ENCODE measurements around the gene ZNF628.
A peak's percentile ranks its signal among the peaks of the same experiment; 100 is the strongest.

Gene ZNF628

DNA sequence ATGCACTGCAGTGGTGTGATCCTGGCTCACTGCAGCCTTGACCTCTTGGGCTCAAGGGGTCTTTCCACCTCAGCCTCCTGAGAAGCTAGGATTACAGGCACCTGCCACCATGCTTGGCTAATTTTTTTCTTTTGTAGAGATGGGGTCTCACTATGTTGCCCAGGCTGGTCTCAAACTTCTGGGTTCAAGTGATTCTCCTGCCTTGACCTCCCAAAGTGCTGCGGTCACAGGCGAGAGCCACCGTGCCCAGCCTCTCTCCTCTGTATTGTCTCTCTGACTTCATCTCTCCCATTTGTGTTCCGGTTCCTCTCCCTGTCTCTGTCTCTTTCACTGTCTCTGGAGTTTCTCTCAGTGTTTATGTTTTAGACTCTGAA is 10.2 kb upstream of the ZNF628 start:
- DNase-seq, result no peak

DNA sequence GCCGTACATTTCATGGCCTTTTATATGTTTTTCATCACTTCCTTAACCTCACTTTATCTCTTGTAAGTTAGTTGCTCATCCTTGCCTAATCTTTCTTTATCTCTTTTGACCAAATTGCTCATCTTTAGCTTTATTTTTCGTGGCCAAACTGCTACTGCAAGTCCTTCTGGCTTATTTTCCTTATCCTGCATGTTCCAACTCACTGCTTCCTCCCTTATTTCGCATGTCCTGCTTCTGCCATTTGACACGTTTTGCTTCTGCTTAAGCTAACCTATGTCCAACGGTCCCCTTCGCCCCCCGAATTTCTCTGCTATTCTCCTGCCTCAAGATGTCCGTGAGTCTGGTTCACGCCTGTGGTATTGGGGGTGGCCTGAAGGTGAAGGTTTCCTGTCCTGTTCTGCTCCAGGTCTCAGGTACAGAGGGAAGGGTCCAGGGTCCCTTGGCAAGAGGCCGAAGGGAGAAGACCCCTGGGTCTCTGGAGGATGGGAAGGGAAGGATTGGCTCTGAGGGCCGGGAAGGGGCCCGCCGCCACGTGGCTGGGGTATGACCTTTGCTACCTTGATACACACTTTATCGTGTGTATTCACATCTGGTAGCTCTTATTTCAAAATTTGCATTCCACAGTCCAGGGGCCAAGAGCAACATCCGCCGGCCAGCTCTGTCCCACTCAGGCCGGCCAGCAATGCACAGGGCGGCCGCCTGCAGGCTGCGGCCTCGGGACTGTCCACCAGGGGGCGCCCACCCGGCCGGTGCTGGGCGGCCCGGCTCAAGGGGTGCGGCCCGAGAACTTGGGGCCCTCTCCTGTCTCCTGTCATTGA is 9.0 kb upstream of the ZNF628 start:
- DNase-seq, result no peak

DNA sequence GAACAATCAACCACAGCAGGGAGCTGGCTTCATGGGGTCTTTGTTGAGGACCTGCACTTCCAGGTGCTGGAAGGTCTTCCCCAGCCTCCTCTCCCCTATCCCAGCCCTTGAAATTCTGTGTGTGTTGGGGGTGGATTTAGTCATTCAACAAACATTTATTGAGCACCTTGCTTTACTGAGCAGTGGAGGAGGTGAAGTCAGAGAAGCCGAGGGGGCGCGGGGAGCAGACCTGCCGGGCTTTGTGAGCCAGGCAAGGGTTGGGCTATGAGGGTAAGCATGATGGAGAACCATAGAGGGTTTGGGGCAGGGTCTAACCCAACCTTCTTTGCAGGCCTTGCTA is 8.4 kb upstream of the ZNF628 start:
- no peak for DNase-seq

DNA sequence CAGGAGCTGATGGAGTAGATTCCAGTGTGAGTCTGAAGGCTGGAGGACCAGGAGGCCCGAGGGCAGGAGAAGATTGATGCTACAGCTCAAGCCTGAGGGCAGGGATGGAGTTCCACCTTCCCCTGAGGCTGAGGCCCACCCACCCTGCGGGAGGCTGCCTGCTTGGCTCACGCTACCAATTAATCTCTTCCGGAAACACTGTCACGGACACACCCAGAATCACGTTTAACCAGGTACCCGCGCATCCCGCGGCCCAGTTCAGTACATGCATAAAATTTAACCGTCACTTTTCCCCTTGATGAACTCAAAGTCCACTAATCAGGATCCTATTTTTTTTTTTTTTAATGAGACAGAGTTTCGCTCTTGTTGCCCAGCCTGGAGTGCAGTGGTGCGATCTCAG is 5.2 kb upstream of the ZNF628 start:
- DNase-seq, result no peak

DNA sequence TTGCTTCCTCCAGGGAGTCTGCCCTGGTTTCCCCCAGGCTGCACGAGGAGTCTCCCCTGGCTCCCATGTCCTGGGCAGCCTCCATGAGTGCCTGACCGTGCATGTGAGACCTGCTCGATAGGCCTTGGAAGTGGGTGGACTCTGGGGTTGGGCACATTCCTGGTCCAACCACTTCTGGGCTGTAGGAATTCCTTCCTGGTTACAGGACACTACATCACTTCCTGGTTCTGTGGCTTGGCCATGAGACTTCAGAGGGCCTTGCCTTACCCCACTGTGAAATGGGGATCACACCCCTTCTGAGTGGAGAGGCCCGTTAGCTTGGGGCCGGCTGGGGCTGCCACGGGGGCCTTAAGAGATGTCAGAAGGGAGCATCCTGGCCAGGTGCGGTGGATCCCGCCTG is 4.0 kb upstream of the ZNF628 start:
- no peak for DNase-seq

DNA sequence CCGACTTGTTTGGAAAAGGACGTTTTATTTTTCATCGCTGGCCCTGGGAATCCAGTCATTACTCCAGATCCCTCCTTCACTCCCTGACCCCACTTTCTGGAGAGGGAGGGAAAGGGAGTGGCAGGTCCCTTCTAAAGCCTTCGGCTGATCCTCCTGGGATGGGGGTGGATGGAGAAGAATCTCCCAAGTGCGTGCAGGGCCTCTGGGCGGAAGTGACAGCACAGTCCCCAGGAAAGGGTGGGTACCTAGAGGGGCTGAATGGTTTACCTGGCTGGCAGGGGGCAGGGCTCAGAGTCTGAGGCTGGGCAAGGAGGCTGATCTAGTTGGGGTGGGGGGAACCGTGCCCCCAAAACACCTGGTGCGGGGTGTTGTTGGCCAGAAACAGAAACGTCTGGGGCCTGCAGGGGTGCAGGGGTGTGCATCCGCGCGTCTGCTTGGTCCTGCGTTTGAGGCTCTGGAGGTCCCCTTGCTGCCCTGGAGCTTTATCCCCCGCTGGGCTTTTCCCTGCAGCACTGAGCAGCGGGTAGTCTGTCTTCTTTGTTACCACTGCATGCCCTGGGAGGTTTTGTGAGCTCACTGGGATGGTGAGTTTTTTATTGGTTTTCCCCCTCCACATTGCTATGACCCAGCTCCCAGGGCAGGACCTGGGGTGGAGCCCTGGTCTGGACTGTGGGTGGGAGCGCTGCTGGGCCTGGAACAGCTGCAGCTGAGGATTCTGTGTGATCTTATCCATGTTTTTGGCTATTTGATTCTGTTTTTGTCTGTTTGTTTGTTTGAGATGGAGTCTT is 3.0 kb upstream of the ZNF628 start:
- no peak for DNase-seq

DNA sequence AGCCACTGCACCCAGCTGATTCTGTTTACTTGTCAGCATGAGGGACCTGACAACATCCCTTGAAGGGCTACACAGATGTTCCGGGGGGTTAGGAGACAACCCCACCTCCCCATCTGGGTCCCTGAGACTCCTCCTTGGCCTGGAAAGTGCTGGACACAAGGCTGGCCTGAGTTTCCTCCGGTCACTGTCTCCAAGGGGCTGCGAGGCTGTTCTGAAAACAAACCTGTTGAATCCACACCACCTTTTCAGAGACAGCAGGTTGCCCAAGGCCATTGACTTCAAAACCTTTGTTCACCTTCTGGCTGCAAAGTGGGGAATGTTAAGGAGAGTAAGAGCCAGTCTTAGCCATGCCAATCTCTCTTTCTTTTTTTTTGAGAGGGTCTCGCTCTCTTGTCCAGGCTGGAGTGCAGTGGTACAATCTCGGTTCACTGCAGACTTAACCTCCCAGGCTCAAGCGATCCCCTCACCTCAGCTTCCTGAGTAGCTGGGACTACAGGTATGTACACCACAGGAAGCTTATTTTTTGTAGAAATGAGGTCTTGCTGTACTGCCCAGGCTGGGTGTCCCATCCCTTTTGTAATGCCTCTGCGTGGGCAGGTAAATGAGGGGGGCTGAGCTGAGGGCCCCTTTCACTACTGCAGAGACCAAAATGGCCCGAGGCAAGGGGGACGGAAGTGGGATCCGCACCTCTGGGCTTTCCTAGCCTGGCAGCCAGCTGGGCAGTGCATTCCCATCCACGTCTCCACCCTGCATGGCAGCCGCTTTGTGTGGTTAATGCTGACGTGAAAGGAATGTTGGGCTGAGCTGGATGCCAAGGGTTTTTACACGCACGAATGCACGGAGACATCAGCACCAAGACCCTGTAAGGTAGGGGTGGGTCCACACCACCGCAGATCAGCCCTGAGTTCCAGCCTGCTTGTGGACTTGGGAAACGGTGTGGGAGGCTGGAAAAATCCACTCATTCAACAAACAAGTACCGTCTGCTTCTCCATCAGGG is 1.9 kb upstream of the ZNF628 start:
- DNase-seq, result no peak

DNA sequence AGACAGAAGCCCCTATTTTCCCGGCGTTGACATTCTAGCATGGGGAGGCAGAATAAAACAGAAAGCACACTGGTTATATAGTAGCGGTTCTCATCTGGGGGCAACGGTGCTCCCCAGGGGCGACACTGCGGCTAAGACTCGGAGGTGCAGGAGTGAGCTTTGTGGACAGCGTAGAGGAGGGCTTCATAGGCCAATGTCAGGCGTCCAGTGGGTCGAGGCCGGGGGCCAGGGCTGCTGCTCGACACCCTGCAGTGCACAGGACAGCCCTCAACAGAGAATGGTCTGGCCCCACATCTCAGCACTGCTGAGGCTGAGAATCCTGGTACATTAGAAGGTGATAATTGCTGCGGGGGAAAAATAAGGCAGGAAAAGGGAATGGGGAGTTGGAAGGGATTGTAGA is 1.5 kb downstream of the ZNF628 start:
- DNase-seq, result no peak

DNA sequence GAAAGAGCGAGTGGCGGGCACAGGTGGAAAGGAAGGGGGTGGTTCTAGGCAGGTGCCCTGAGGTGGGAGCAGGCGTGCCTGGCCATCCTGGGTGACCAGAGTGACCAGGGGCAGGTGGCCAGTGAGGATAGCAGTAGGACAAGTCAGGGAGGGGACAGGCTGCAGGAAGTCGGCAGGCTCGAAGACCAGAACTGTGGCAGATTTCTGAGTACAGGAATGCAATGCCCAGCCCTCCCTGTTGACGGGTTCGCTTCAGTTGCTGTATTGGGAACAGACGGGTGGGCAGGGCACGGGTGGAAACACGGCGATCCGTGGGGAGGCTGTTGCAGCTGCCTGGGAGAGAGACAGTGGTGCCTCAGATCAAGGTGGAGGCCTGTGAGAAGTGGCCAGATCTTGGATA is 1.9 kb downstream of the ZNF628 start:
- no peak for DNase-seq

DNA sequence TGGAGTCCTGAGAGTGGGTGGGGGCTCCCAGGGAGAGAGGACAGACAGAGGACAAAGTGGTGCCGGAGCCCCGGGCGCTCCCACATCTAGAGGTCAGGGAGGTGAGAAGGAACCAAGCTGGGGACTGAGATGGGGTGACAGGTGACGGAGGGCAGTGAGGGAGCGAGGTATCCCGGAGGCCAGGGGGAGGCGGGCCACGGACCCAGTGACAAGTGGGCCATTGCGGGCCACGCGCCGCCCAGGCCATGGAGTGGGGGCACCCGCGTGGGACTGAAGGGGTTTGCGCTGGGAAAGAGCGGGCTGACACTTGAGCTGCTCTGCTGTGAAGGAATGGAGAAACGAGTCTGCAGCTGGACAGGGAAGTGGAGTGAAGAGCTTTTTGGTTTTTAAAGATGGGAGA is 2.6 kb downstream of the ZNF628 start:
- no peak for DNase-seq

DNA sequence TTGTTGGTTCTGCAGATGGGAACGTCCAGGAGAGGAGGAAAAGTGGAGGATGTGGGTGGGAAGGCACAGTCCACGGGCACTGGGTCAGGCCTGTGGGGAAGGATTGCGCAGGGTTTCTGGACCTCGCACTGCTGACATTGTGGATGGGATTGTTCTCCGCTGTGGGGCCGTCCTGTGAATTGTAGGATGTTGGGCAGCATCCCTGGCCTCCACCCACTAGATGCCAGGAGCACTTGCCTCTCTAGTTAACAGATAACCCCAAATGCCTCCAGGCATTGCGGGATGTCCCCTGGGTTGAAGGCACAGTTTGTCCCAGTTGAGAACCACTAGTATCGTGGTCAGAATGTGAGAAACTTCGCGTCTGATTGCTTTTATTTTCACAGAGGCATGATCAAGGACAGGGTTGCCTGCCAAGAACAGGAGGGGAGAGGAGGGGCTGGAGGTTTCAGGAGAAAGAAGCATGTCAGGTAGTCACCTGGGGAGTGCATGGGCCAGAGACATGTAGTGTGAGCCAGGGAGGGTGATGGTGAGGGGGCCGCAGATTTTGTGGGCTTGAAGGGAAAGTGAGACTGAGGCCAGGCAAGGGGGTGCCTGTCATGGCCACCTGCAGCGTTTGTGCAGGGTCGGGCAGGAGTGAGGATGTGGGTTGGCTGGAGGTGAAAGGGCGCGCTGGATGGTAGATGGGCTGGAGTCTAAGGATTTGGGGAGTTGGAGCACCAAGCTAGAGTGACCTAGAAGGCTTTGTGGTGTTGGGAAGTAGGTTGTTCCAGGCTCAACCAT is 3.2 kb downstream of the ZNF628 start:
- DNase-seq, result no peak

DNA sequence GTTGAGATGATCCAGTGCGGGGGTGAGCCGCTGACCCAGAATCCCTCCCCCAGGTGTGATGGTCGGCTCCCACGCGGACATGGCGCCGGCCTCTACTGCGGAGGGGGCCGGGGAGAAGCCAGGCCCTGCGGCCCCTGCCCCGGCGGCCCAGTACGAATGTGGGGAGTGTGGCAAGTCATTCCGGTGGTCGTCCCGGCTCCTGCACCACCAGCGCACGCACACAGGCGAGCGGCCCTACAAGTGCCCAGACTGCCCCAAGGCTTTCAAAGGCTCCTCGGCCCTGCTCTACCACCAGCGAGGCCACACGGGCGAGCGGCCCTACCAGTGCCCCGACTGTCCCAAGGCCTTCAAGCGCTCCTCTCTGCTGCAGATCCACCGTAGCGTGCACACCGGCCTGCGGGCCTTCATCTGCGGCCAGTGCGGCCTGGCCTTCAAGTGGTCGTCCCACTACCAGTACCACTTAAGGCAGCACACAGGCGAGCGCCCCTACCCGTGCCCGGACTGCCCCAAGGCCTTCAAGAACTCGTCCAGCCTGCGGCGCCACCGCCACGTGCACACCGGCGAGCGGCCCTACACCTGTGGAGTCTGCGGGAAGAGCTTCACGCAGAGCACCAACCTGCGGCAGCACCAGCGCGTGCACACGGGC is 4.9 kb downstream of the ZNF628 start:
- DNase-seq, result no peak

DNA sequence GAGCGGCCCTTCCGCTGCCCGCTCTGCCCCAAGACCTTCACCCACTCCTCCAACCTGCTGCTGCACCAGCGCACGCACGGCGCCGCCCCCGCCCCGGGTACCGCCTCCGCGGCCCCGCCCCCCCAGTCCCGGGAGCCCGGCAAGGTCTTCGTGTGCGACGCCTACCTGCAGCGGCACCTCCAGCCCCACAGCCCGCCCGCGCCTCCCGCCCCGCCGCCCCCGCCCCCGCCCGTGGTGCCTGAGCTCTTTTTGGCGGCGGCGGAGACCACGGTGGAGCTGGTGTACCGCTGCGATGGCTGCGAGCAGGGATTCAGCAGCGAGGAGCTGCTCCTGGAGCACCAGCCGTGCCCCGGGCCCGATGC is 5.4 kb downstream of the ZNF628 start:
- no peak for DNase-seq

DNA sequence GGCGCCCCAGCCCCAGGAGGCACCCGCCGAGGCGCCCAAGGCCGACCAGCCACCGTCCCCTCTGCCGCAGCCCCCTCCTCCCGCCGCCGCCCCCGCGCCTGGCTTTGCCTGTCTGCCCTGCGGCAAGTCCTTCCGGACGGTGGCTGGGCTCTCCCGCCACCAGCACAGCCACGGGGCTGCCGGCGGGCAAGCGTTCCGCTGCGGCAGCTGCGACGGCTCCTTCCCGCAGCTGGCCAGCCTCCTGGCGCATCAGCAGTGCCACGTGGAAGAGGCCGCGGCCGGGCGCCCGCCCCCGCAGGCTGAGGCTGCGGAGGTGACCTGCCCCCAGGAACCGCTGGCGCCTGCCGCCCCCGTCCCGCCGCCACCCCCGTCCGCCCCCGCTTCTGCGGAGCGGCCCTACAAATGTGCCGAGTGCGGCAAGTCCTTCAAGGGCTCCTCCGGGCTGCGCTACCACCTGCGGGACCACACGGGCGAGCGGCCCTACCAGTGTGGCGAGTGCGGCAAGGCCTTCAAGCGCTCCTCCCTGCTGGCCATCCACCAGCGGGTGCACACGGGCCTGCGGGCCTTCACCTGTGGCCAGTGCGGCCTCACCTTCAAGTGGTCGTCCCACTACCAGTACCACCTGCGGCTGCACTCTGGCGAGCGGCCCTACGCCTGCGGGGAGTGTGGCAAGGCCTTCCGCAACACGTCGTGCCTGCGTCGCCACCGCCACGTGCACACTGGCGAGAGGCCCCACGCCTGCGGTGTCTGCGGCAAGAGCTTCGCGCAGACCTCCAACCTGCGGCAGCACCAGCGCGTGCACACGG is 5.9 kb downstream of the ZNF628 start:
- DNase-seq, result no peak

DNA sequence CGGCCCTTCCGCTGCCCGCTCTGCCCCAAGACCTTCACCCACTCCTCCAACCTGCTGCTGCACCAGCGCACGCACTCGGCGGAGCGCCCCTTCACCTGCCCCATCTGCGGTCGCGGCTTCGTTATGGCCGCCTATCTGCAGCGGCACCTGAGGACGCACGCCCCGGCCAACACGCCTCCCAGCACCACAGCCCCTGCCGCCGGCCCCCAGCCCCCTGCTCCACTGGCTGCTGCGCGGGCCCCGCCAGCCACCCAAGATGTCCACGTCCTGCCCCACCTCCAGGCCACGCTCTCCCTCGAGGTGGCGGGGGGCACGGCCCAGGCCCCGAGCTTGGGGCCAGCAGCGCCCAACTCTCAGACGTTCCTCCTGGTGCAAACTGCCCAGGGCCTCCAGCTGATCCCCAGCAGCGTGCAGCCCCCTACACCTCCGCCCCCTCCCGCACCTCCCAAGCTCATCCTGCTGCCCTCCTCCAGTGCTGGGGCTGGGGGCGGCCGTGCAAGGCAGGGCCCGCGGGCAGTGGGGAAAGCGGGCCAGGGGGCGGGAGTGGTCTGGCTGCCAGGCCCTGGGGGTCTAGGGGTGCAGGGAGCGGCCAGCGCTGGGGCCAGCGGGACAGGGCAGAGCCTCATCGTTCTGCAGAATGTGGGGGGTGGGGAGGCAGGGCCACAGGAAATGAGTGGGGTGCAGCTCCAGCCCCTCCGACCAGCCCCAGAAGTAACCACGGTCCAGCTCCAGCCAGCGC is 6.7 kb downstream of the ZNF628 start:
- no peak for DNase-seq

DNA sequence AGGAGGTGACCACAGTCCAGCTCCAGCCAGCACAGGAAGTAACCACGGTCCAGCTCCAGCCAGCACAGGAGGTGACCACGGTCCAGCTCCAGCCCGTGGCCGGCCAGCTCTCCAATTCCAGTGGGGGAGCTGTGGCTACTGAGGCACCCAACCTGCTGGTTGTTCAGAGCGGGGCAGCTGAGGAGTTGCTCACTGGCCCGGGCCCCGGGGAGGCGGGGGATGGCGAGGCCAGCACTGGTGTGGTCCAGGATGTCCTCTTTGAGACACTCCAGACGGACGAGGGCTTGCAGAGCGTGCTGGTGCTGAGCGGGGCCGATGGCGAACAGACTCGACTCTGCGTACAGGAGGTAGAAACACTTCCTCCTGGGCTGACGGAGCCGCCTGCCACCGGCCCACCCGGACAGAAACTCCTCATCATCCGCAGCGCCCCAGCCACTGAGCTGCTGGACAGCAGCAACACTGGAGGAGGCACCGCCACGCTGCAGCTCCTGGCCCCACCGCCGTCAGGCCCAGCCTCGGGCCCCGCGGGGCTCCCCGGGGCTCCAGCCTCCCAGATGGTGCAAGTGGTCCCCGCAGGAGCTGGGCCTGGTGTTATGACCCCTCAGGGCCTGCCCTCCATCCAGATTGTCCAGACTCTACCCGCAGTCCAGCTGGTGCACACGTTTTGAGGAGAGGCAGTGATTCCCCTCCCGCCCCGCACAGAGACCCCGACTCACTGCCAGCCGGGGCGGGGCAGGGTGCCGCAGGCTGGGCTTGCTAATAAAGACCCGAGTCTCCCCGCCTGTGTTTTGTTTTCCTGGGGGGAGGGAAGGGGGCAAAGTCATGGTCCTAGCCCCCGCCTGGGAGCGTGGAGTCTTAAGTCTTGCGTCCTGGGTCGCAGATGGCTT is 7.5 kb downstream of the ZNF628 start:
- no peak for DNase-seq

DNA sequence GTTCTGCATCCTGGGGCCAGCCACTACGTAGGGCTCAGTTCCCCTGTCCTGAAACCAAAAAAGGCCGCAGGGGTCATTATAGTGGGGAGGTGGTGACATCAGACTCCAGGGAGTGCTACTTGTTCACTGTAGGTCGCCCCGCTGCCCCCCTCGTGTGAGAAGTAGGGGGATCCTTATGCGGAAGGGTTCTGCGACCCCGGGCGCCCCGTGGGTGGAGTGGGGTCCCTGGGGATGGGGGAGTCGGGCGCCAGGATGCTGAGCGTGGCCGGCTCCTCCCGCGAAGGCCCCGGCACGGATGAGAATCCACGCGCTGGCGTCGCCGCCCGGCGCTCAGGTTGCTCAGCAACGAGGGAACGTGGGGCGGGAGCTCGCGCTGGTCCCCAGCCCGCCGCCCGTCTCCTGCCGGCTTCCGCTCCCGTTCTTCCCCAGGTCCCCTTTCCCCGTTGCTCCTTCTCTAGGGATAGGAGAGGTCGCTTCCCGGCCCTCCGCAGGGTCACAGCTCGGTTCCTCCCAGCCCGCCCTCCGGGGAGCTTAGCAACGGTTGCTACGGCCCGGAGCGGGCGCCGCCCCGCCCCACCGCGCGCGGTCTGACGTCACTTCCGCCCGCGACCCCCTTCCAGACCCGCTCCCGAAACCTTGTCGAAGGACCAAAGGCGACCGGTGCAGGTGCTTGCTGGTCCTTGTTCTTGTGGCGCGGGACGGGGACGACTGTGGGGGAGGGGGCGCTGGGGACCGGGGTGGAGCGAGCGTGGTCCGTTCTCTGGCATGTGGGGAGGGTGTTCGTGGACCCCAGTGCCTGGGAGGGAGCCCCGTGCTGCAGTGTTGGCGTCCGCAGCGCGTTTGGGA is 8.4 kb downstream of the ZNF628 start, which contains the start of gene NAT14:
NAT14 (plus strand) TSS at position 596 of the 846 bp plus-strand sequence. CDS start 521 bp downstream, outside the sequence.
- peak; percentile 83 for DNase-seq

DNA sequence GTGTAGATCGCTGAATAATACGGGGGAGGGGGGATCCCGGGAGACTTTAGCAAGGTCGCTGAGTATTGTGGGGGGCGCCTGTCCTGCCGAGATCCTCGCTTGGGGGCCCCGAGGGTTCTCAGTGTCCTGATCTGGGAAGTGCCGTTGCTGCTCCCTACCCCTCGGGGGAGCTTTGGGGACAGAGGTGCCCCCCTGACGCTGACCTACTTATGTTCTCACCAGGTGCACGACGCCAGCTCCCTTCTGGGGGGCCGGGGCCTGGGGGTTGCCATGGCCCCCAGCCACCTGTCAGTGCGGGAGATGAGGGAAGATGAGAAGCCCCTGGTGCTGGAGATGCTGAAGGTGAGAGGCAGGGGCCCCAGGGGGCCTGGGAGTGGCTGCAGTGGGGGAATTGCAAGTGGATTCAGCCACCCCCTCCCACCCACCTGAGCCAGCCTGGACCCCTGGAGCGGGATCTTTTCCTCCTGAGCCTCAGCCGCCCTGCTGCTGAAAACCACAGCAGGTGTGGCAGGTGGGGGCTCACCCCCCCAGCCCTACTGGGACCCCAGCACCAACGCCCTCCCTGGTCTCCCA is 9.1 kb downstream of the ZNF628 start:
- DNase-seq, result peak; percentile 31
